H1 (cell line): ENCODE results near the gene DGKK. TPM values are rescaled to one million over a fixed set of nuclear protein-coding genes. Genes with fewer than 3 reads are reported as not detected.
"Not testable (repeated sequence)": the region's sequence is repeated elsewhere in the genome, so short reads cannot be mapped to it uniquely, and the experiment has no call there.

ENCODE experiments used
- CTCF ChIA-PET: fragments of 300-600 bp; sonication (Branson Sonifier 250); formaldehyde crosslinking; loops from one replicate; lab custom pipeline; 2021; ENCODE audit not compliant: partially characterized antibody; lab: Charles Lee
- POLR2A ChIA-PET: fragments of 300-600 bp; sonication (Branson Sonifier 250); formaldehyde crosslinking; loops from one replicate; lab custom pipeline; 2021; ENCODE audit warnings: inconsistent platforms; ENCODE audit not compliant: partially characterized antibody; lab: Charles Lee
- DNase-seq, 2 experiments: peaks; one replicate each; pipeline versions ENCODE4 v3.0.0 to v3.0.0-alpha.2; 2010 to 2022; ENCODE audit warnings: low spot score in 2 of 2, low read depth in 1 of 2, mixed read lengths in 1 of 2
- FAIRE-seq: peaks from 2 replicates; lab custom pipeline; 2011; peaks lifted over from hg19 to GRCh38; lab: Jason Lieb, UNC
- H2AFZ ChIP-seq: 2 replicates; pipeline ENCODE4 v1.8.1; 2012; ENCODE audit warnings: low read length, inconsistent platforms
- H2AK5ac ChIP-seq: 2 replicates; pipeline ENCODE4 v1.6.1; 2013; ENCODE audit warnings: low read depth, low read length
- H2BK120ac ChIP-seq: replicated peaks from 2 replicates; pipeline ENCODE3; 2013; ENCODE audit warnings: low read depth, low read length, inconsistent platforms
- H2BK12ac ChIP-seq: 2 replicates; pipeline ENCODE4 v1.6.1; 2013; ENCODE audit warnings: low read depth, low read length
- H2BK15ac ChIP-seq: 2 replicates; pipeline ENCODE4 v1.6.1; 2013; ENCODE audit warnings: low read length
- H2BK20ac ChIP-seq: 2 replicates; pipeline ENCODE4 v1.6.1; 2013; ENCODE audit warnings: low read length
- H2BK5ac ChIP-seq: 2 replicates; pipeline ENCODE4 v1.6.1; 2013; ENCODE audit warnings: low read depth, low read length
- H3K14ac ChIP-seq: 2 replicates; pipeline ENCODE4 v1.6.1; 2013; ENCODE audit warnings: inconsistent platforms; ENCODE audit not compliant: insufficient read length
- H3K18ac ChIP-seq: 2 replicates; pipeline ENCODE4 v1.6.1; 2013; ENCODE audit warnings: low read length; ENCODE audit errors: extremely low read depth
- H3K23ac ChIP-seq: 2 replicates; pipeline ENCODE4 v1.6.1; 2013; ENCODE audit warnings: inconsistent platforms; ENCODE audit not compliant: insufficient read length
- H3K23me2 ChIP-seq: 2 replicates; pipeline ENCODE4 v1.6.1; 2013; ENCODE audit warnings: low read depth, low read length
- H3K27ac ChIP-seq: 2 replicates; pipeline ENCODE4 v1.6.1; 2011; ENCODE audit warnings: low read depth, low read length, inconsistent platforms
- H3K27me3 ChIP-seq, 4 experiments: replicated peaks in 1 of 4; 1 replicate in 1 of 4; 2 replicates in 3 of 4; pipeline versions ENCODE4 v1.6.1 to v1.8.1; 2011 to 2013; ENCODE audit warnings: low read length in 3 of 4, mild to moderate bottlenecking in 3 of 4, inconsistent platforms in 2 of 4, mixed read lengths in 2 of 4, moderate library complexity in 1 of 4; ENCODE audit not compliant: control insufficient read depth in 3 of 4, insufficient read depth in 3 of 4; ENCODE audit errors: extremely low read depth in 1 of 4
- H3K36me3 ChIP-seq, 4 experiments: 2 replicates each; pipeline versions ENCODE4 v1.6.1 to v1.8.1; 2011 to 2013; ENCODE audit warnings: mild to moderate bottlenecking in 4 of 4, low read length in 3 of 4, moderate library complexity in 2 of 4, control low read depth in 1 of 4, inconsistent platforms in 1 of 4; ENCODE audit not compliant: insufficient read depth in 4 of 4, control insufficient read depth in 2 of 4
- H3K4ac ChIP-seq: replicated peaks from 2 replicates; pipeline ENCODE3; 2013; ENCODE audit warnings: low read length, low read depth, mixed read lengths, inconsistent platforms; ENCODE audit not compliant: insufficient read length
- H3K4me1 ChIP-seq, 4 experiments: replicated peaks in 1 of 4; 1 replicate in 1 of 4; 2 replicates in 3 of 4; pipeline versions ENCODE4 v1.6.1 to v1.8.1; 2011 to 2013; ENCODE audit warnings: low read length in 3 of 4, inconsistent platforms in 2 of 4, mixed read lengths in 1 of 4; ENCODE audit not compliant: insufficient read depth in 4 of 4, control insufficient read depth in 3 of 4
- H3K4me2 ChIP-seq, 2 experiments: 2 replicates each; pipeline versions ENCODE4 v1.6.1 to v1.8.1; 2011 to 2013; ENCODE audit warnings: low read depth in 2 of 2, low read length in 2 of 2, control low read depth in 1 of 2, inconsistent platforms in 1 of 2, mild to moderate bottlenecking in 1 of 2; ENCODE audit not compliant: insufficient read depth in 1 of 2
- H3K4me3 ChIP-seq, 4 experiments: fragments of 200-600, 300-600 bp in 1 of 4; sonication (generic), shearing (Covaris generic), sonication (Bioruptor Twin) in 1 of 4; 2 replicates each; pipeline versions ENCODE4 v1.5.1 to v1.8.1; 2011 to 2016; ENCODE audit warnings: low read length in 4 of 4, low read depth in 3 of 4, control low read depth in 2 of 4, inconsistent platforms in 2 of 4, mild to moderate bottlenecking in 2 of 4, mixed read lengths in 1 of 4, moderate library complexity in 1 of 4; ENCODE audit not compliant: insufficient read depth in 2 of 4; ENCODE audit errors: extremely low read depth in 1 of 4
- H3K56ac ChIP-seq: replicated peaks from 2 replicates; pipeline ENCODE3; 2013; ENCODE audit warnings: low read depth, mild to moderate bottlenecking, mixed read lengths, low read length, inconsistent platforms; ENCODE audit not compliant: insufficient read length
- H3K79me1 ChIP-seq: 2 replicates; pipeline ENCODE4 v1.6.1; 2013; ENCODE audit warnings: low read depth, low read length, control low read depth
- H3K79me2 ChIP-seq, 2 experiments: 2 replicates each; pipeline versions ENCODE4 v1.6.1 to v1.8.1; 2012 to 2013; ENCODE audit warnings: low read length in 2 of 2, mild to moderate bottlenecking in 2 of 2, inconsistent platforms in 1 of 2; ENCODE audit not compliant: insufficient read depth in 2 of 2, control insufficient read depth in 1 of 2
- H3K9ac ChIP-seq, 4 experiments: replicated peaks in 1 of 4; 1 replicate in 1 of 4; 2 replicates in 3 of 4; pipeline versions ENCODE4 v1.6.1 to v1.8.1; 2011 to 2013; ENCODE audit warnings: low read depth in 3 of 4, low read length in 3 of 4, control low read depth in 2 of 4, mild to moderate bottlenecking in 2 of 4, moderate library complexity in 2 of 4, inconsistent platforms in 1 of 4; ENCODE audit errors: extremely low read depth in 1 of 4
- H3K9me3 ChIP-seq, 2 experiments: 2 replicates each; pipeline versions ENCODE4 v1.6.1 to v1.8.1; 2012 to 2013; ENCODE audit warnings: mild to moderate bottlenecking in 2 of 2, moderate library complexity in 2 of 2, control low read depth in 1 of 2, inconsistent platforms in 1 of 2, low read depth in 1 of 2, low read length in 1 of 2, mixed read lengths in 1 of 2; ENCODE audit not compliant: insufficient read depth in 2 of 2
- H4K20me1 ChIP-seq, 2 experiments: replicated peaks in 1 of 2; 2 replicates each; pipeline versions ENCODE3 to v1.8.1; 2011 to 2013; ENCODE audit warnings: inconsistent platforms in 2 of 2, low read length in 2 of 2, mild to moderate bottlenecking in 1 of 2; ENCODE audit not compliant: insufficient read depth in 2 of 2, control insufficient read depth in 1 of 2
- H4K5ac ChIP-seq: 2 replicates; pipeline ENCODE4 v1.6.1; 2013; ENCODE audit warnings: low read length, low read depth, mixed read lengths, inconsistent platforms; ENCODE audit not compliant: insufficient read length
- H4K8ac ChIP-seq: 2 replicates; pipeline ENCODE4 v1.8.0; 2013; ENCODE audit warnings: mild to moderate bottlenecking, moderate library complexity, low read length, inconsistent platforms; ENCODE audit not compliant: insufficient read depth; ENCODE audit errors: extremely low read depth
- H4K91ac ChIP-seq: replicated peaks from 2 replicates; pipeline ENCODE3; 2013; ENCODE audit warnings: low read length, mixed read lengths, inconsistent platforms; ENCODE audit not compliant: insufficient read length
- CTCF ChIP-seq, 3 experiments: IDR thresholded peaks; 1 replicate in 2 of 3; 2 replicates in 1 of 3; pipeline versions ENCODE4 v1.5.1 to v1.6.1; 2011; ENCODE audit warnings: low read length in 3 of 3, mild to moderate bottlenecking in 3 of 3, inconsistent platforms in 2 of 3, low read depth in 1 of 3, moderate library complexity in 1 of 3; ENCODE audit not compliant: insufficient read depth in 1 of 3; ENCODE audit errors: control extremely low read depth in 1 of 3
- RAD21 ChIP-seq, 2 experiments: IDR thresholded peaks in 1 of 2; conservative IDR thresholded peaks in 1 of 2; 2 replicates each; pipeline ENCODE4 v1.6.1; 2011; ENCODE audit warnings: low read depth in 2 of 2, low read length in 2 of 2, improper control_type of control experiment in 1 of 2, inconsistent platforms in 1 of 2, mild to moderate bottlenecking in 1 of 2, moderate library complexity in 1 of 2
- WGBS, 2 experiments: shearing (Covaris generic) in 1 of 2; methylation state at CpG; one replicate each; pipeline versions ENCODE4 v1.1.6 to v1.1.7; 2013 to 2015; ENCODE audit warnings: low lambda C conversion rate in 2 of 2, mixed read lengths in 2 of 2, inconsistent platforms in 1 of 2, low coverage in 1 of 2, missing lambda C conversion rate in 1 of 2; ENCODE audit not compliant: insufficient replicate concordance in 2 of 2, insufficient coverage in 1 of 2, insufficient read length in 1 of 2; ENCODE audit errors: extremely low coverage in 1 of 2, missing lambda C conversion rate in 1 of 2; 5-methylcytosine and 5-hydroxymethylcytosine counted together
- polyA plus RNA-seq, 7 experiments: library from polyadenylated mRNA; depleted of rRNA in 3 of 7; stranded (reverse) in 5 of 7; unstranded in 2 of 7; fragments of >200 nt in 5 of 7; fragments of 200-250 nt in 2 of 7; gene quantifications; 1 replicate in 5 of 7; 2 replicates in 1 of 7; 4 replicates in 1 of 7; pipeline versions ENCODE4 v1.2.1 to v1.2.3, GENCODE V29; 2011 to 2013; ENCODE audit warnings: missing spikeins in 2 of 7, mixed read lengths in 2 of 7
- total RNA-seq: library from RNA; stranded (reverse); fragmentation: NEBNext Ultra II Directional; extraction: Animal tissue kit (Norgen Biotek cat#: 25700); gene quantifications from 2 replicates; pipeline ENCODE4 v1.2.1, GENCODE V29; 2021

Gene DGKK
- total and polyA plus RNA-seq, 2 of the 8 experiments (the other 6 are each of a cell fraction or from before 2014, with no cell fraction given): 4.9 to 19.2 TPM

- H3K14ac ChIP-seq, H2BK20ac ChIP-seq, H3K18ac ChIP-seq, H4K20me1 ChIP-seq, FAIRE-seq, H3K23ac ChIP-seq, H3K4ac ChIP-seq, H3K56ac ChIP-seq, H3K36me3 ChIP-seq, H2BK12ac ChIP-seq, H3K4me1 ChIP-seq, H4K8ac ChIP-seq, H3K9me3 ChIP-seq, H3K4me3 ChIP-seq, H4K91ac ChIP-seq, H2BK120ac ChIP-seq, H2AK5ac ChIP-seq, H2BK5ac ChIP-seq, H3K79me1 ChIP-seq, H3K27ac ChIP-seq, H3K4me2 ChIP-seq, H3K9ac ChIP-seq, DNase-seq, H2BK15ac ChIP-seq, POLR2A ChIA-PET, H3K27me3 ChIP-seq, H4K5ac ChIP-seq, H3K23me2 ChIP-seq, H3K79me2 ChIP-seq: not testable (repeated sequence)
- H2AFZ ChIP-seq: 0 out of 2 replicates have a peak overlapping the region, but pooled peaks have one; percentile 62
- WGBS, 2 experiments: 40% methylated on average over 5 of the region's 5 CpGs; no CpG with 5 or more reads in 1 of the 2 experiments
- TF ChIP-seq RAD21 (IDR thresholded peaks at IDR 0.05 in 1 of 2, conservative IDR thresholded peaks at IDR 0.05 in 1 of 2; ENCODE audit: low read depth in 2 of 2, low read length in 2 of 2) (peak; percentile 28 to 33; a peak in 3 of 4 replicates), CTCF (IDR thresholded peaks at IDR 0.05; ENCODE audit: control extremely low read depth in 1 of 3, insufficient read depth in 1 of 3, low read depth in 1 of 3, low read length in 3 of 3) (peak in 1 of 3 experiments; percentile 17; a peak in 1 of 4 replicates)
- CTCF ChIA-PET: interaction anchor here (2.6 kb wide), 1 partner anchor 11 kb away, joined by 7 read pairs; no protein-coding TSS in a partner anchor
Measured at GRCh38 chrX:50332668-50333067, 138.0 kb downstream of the DGKK start.
